ENCODE measurements around the gene UBASH3A.
A peak's percentile ranks its signal among the peaks of the same experiment; 100 is the strongest.
"Not testable (repeated sequence)": the region's sequence is repeated elsewhere in the genome, so short reads cannot be mapped to it uniquely, and the experiment has no call there.

The UBASH3A gene

DNA sequence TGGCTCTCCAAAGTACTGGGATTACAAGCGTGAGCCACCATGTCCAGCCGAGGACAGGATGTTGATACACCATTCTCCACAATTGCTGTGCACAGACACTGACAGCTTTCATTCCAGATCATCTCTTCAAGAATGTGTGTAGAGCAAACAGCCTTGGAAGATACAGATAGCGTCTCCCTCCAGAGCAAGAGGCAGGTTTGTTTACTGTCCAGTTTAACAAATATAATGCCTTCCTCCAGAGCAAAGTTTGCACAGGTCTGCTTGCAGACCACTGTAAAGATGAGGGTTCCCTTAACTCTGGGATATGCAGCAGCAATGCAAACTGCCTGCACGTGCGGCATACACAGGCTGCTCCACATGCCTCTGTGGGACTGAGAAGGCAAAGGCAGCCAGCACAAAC lies 12.4 kb upstream of the UBASH3A start:
- no peak for DNase-seq

DNA sequence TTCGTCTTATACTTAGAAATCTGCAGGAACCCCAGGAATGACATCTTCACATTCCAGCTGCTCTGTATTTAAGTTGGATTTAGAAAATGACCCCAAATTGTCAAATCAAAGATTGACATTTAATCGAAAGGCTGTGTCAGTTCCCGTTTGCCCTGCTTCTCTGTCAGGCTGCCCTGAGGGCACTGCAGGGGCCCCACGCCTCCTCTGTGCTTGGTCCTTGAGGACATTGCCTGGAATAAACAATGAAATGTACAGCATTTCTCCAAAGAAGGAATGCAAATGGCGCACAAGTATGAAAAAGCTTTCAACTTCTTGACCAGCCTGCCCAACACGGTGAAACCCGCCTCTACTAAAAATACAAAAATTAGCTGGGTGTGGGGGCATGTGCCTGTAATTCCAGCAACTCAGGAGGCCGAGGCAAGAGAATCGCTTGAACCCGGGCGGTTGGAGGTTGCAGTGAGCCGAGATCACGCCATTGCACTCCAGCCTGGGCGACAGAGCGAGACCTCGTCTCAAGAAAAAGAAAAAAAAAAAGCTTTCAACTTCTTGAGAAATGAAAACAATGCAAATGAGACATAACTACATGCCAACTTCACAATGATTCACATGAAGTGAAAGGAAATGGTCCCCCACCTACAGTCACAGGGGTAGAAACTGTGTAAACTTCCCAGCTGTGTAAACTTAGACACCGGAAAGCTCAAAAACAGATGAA lies 10.8 kb upstream of the UBASH3A start:
- DNase-seq = no peak

DNA sequence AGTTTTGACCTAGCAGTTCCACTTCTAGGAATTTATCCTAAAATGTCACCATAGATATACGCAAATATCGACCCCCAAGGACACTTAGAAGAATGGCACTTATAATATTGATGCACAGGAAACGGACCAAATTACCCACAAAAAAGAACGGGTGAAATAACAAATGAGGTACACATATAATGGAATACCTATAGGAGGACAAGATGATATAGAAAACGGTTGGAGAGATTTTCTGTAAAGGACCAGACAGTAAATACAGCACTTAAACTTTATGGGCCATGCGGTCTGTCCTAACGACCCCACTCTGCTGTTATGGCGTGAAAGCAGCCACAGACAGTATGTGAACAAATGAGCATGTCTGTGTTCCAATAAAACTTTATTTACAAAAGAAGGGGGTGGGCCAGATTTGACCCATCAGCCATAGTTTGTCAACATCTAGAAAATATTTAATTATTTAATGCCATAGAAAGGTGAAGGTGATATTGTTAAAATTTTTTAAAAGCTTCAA lies 10.2 kb upstream of the UBASH3A start:
- DNase-seq = no peak

GRCh38 chr21:42395302-42395701 lies 8.4 kb upstream of the UBASH3A start:
- no peak for DNase-seq

GRCh38 chr21:42395905-42396651 lies 7.6 kb upstream of the UBASH3A start, which contains the start of gene TMPRSS3:
Gene TMPRSS3 (minus strand): TSS chr21:42396052. CDS start chr21:42395417, 635 bp downstream.
- DNase-seq = no peak

DNA sequence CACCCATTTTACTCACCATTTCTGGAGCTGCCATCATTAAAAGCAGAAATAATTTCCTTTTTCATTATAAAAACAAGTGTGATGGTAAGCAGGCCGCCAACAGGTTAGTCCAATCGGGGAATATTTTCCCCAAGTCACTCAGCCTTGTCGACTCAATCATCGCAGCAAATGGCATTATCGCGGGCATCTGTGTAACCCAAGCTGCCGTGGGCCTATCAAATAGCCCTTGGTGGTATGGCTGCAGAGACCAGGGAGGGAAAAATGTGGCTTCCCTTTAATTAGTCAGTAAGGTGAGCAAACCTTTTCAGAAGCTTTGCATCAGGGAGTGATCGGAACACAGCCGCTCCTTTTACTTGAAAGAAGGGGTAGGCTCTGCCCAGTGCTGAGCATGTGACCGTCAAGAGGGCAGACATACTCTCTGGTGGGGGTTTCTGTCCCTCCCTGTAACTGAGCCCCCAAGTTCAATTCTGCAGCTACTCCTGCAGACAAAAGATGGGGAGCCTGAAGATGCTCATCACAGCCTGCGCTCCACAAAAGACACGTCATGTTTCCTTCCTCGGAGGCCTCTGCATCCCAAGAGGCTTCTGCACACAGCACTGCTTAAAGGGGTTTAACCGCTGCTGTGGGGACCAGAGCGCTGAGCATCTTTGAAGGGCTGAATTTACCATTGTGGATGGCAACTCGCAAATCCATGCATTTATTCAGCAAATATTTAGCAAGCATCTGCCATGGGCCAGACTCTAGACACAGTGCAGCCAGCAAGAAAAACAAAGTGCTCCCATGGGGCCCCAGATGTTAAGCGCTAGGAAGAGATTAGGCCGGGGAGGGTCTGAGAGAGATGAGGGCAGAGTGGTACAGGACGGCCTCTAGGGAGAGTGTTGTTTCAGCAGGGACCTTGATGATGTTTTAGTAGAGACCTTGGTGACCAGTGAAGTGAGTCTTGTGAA lies 6.6 kb upstream of the UBASH3A start:
- DNase-seq = no peak

GRCh38 chr21:42397746-42398394 lies 5.8 kb upstream of the UBASH3A start:
- DNase-seq = no peak

DNA sequence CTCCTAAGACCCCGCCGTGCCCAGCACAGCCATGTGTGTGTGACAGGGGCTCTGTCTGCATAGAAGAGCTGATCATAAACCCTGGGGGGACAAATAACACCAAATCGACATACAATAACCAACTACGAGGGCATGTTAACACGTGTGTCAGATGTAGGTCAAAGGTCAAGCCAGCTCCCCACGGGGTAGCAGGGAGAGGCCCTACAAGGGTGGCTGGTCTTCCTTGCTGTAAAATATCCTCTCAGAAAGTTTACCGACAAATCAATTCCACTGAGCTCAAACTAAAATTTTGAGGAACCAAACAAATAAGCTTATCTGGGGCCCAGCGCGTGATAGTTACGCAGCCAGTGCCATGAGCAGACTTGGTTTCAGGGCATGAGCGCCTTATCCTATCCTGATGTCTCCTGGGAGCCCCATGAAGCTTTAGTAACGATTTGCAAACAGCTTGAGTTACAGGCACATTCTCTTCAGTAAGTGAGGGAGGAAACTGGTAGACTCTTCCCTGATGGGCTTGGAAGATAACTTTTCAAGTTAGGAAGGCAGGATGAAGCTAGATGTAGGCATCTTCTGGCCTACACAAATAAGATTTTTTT lies 5.2 kb upstream of the UBASH3A start:
- DNase-seq = no peak

DNA sequence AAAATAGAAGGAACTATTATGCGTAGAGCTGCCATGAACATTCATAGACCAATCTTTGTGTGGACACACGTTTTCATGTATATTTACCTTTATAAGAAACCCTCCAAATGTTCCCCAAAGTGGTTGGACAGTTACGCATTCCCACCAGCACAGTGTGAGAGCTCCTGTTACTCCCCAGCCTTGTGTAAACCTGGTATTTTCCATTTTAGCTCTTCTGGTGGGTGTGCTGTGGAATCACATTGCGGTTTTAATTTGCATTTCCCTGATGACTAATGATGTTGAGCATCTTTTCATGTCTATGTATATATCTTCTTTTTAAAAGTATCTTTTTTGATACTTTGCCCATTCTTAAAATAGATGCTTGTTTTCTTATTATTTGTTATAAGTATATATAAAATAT lies 3.2 kb upstream of the UBASH3A start:
- peak; percentile 22 for DNase-seq

GRCh38 chr21:42401154-42401553 lies 2.5 kb upstream of the UBASH3A start:
- DNase-seq = peak; percentile 17

GRCh38 chr21:42401820-42402251 lies 1.9 kb upstream of the UBASH3A start:
- no peak for DNase-seq

- no peak for DNase-seq
These were observed 837 bp downstream of the UBASH3A start for GRCh38 chr21:42404539-42404938.

DNA sequence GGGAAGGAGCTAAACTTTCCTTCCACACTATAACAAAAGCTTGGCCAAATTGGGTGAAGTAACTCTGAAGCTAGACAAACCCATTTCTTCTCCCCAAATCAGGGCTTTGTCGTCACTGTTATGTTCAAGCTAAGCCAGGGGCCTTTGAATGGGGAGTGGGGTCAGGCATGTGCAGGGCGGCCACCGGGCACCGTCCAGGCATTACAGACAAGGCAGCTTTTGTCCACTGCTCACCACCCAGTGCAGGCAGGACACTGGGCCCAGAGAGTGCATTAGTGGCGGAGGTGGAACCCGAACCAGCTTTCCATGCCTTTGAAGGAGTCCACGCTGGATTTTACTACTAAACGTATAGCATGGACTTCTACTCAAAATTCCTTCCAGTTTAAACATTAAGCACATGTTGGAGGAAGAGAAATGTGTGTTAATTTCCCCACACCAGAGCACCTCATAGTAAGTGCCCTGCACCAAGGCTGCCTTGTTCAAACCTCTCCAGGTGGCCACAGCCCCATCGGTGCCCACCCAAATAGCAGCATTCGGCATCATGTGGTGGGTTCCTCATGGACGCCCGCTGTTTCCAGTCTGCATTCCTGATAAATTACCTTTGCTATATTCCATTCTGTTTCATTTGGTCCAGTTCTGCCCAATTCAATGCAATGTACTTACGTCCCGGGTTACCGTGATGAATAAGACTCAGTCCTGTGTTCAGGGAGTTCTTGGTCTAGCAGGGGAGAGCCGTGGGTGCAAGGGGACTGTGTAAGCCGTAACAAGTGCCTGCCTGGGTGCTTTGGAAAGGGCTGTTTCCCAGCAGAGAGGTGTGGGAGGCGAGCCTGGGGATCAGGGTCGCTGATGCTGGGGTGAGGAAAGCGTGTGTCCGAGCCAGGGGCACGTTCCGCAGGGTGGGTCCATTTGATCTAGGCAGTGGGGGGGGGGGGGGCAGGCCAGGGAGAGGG lies 1.6 kb downstream of the UBASH3A start:
- DNase-seq = no peak

- no peak for DNase-seq
These were observed 2.5 kb downstream of the UBASH3A start for GRCh38 chr21:42406201-42406621.

GRCh38 chr21:42406866-42407265 lies 3.2 kb downstream of the UBASH3A start:
- no peak for DNase-seq

DNA sequence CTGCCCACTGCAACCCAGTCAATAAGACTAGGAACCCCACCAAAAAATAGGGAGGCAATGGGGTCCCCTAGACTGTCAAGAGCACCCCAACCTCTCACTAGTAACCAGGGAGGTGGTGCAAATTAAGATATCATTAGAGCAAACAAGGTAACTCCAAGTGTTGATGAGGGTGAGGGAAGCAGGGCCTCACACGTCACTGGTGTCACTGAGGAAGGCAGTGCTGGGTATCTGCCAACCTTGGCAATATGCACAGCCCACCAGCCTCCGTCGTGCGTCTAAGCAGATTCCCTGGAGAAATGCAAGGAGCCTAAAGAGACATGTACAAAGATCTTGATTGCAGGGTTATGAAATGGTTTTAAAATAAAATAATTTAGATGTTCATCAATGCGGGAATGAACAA lies 3.8 kb downstream of the UBASH3A start:
- DNase-seq = no peak

DNA sequence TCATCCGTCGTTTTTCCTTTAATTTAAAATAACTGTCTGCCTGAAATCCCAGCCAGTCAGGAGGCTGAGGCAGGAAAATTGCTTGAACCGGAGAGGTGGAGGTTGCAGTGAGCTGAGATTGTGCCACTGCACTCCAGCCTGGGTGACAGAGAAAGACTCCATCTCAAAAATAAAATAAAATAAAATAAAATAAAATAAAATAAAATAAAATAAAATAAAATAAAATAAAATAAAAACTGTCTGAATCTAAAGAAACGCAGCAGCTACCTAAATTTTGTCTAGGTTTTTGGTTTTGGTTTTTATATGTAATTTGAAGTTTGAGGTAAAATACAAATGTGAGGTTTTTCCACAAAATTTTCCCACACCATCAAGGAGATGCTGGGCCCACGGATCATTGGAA lies 5.0 kb downstream of the UBASH3A start:
- not testable (repeated sequence) for DNase-seq

DNA sequence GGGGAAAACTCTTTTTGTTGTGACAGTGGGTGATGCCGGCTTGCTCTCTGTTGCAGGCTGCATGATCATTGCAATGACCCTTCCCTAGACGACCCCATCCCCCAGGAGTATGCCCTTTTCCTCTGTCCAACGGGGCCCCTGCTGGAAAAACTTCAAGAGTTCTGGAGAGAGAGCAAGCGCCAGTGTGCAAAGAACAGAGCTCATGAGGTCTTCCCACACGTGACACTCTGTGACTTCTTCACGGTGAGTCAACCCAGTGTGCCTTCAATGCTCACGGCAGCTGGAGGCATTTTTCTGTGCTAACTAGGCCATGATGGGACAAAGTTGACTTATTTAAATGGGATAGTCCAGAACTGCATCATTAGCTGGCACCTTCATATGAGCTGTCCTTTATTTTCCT lies 5.7 kb downstream of the UBASH3A start:
- no peak for DNase-seq

- no peak for DNase-seq
These were observed 7.6 kb downstream of the UBASH3A start for GRCh38 chr21:42411197-42411869.

Measured in fibroblast of skin of right biceps (primary cell).